T-helper 2 cell treated with Interferon-gamma antibody and Interleukin-4, amounts not matched to agents 100 ng/mL and 5 ng/mL, for 36 hours (primary cell): ENCODE results near the gene NCKAP5. TPM values are rescaled to one million over a fixed set of nuclear protein-coding genes. Genes with fewer than 3 reads are reported as not detected.

ENCODE experiments used
- intact Hi-C: fragments of 100-400 bp; cut with micrococcal nuclease; formaldehyde crosslinking; loops from one replicate; pipeline ENCODE4 v1.15.1; 2023
- total RNA-seq: library from RNA; stranded (reverse); gene quantifications from 2 replicates; pipeline ENCODE4 v1.2.3, GENCODE V29; 2022

NCKAP5 gene
- total RNA-seq, 1 donor from 2014 or later, result not detected

DNA sequence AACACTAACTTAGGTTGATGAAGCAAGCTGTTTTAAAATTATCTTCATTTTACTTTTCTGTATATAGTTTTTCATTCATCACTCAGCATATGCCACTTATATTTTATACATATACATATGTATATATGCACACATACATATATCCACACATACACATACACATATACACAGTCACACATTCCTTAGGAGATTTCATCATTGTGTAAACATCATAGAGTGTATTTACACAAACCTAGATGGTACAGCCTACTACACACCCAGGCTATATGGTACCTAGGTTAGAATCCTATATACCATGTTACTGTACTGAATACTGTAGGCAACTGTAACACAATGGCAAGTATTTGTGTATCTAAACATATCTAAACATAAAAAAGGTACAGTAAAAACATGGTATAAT is 602.8 kb downstream of the NCKAP5 start:
- intact Hi-C loops, result no loop called here

DNA sequence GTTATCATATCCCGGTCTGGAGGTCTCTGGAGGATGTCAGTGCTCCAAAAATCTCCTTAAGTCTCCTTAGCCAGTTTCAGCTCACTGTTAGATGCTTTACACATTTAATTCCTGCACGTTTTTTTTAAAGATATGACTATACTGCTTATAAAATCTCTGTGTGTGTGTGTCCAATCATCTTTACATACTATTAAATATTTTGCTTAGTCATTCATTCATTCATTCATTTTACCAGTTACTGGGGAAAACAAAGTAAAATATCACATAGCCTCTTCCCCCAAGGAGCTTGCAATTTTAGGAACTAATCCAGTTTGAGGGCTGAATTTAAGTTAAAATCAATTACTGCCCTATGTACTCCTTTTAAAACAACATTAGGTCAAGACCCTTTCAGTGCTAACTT is 605.1 kb downstream of the NCKAP5 start:
- intact Hi-C loops, result no loop called here

DNA sequence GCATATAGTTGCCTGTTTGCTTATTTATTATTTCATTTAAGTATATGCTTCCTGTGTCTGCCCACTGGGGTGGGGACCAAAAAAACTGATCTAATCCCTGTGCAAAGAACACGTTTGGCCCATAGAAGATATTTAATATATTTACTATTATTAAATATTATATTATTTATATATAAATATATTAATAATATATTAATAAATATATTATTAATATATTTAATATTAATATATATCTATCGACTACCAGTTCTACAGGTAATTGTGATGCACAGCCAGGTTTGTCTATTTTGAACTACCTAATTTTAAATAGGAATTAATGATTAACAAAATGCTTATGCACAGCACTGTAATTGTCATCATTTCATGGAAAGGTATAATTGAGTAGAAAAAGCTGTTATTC is 609.4 kb downstream of the NCKAP5 start:
- intact Hi-C loops, result no loop called here

DNA sequence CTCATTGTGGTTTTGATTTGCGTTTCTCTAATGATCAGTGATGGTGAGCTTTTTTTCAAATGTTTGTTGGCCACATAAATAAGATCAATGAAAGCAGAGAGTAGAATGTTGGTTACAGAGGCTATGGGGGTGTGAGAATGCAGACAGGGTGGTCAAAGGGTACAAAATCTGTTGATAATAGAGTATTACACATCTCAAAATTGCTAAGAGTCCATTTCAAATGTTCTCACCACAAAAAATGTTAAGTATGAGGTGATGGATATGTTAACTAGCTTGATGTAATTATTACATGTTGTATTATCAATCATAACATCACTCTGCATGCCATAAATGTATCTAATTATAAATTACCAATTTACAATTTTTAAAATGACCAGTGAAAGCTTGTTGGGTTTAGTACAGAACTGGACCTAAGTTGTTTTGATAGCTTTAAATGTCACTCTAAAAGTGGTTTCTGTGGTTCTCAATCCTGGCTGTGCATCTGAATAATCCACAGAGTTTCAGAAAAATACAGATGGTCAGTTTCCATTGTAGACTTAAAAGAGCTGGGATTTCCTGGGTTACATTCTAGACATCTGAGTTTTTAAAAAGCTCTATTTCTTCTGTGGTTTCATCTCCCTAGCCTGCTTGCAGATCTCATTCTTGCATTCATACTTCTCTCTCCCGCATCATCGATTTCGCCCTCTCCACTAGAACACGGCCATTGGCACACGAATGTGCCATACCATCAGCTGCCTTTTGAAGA is 612.2 kb downstream of the NCKAP5 start:
- intact Hi-C loops, result no loop called here

DNA sequence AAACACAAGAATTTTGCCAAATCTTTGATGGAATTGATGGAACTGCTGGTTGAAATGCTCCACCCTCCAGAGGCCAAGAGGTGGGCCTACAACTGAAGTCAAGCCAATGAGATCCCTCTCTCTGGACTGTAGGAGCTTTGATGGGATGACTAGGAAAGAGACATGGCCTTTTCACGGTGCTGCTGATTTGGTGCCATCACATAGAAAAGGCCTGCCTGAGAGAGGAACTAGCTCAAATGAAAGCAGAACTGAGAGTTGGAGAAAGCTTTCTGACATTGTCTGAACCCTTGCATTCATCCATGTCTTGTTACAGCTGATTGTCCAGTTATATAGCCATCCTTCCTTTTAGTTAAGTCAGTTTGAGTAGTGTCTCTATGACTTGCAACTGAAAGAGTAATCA is 614.5 kb downstream of the NCKAP5 start:
- intact Hi-C loops, result no loop called here

DNA sequence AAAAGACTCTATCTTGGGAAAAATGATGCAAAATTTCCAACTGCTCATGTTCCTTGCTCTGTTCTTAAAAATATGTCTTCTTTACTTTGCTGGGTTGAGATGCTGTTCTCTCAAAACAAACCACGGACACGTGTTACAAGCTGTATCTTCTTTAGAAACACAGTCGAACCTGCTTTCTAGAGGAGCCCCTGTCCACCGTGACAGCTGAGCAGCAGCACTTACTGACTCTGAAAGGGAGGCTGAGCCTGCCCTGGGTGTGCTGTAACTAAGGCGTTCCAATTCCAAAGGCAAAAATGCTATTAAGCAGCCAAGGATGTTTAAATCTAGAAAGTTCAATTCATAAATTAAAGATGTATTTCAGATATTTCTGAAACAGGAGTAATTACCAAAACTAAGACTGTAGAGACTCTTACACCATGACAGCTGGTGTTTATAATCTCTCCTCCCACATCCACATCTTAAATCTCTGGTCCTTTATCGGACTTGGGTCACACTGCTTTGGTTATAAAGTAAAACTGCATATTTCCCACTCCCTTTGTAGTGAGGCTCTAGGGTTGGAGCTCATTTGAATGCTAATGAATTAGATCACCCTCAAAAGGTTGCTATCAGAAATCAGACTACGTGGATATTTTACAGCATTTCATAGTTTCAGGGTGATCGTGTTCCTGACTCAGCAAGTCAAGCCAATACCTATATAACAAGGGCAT is 617.1 kb downstream of the NCKAP5 start:
- intact Hi-C loops, result no loop called here

DNA sequence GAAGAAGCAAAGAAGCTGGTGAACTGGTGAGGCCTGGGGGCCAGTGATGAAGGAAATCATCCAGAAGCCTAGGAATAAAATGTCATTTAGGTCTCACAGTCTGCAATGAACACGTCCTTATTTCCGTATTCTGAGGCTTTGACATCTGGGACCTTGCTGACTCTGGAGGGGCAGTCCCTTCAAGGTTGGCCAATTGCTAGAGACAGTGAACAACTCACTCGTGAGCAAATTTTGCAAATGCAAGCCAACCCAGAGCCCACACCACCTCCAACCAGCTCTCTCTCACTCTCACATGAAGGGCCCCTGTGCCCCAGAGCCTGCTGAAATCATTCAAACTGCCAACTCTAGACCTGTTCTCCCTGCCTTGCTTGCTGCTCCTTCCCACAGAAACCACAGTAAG is 619.2 kb downstream of the NCKAP5 start:
- intact Hi-C loops, result no loop called here

DNA sequence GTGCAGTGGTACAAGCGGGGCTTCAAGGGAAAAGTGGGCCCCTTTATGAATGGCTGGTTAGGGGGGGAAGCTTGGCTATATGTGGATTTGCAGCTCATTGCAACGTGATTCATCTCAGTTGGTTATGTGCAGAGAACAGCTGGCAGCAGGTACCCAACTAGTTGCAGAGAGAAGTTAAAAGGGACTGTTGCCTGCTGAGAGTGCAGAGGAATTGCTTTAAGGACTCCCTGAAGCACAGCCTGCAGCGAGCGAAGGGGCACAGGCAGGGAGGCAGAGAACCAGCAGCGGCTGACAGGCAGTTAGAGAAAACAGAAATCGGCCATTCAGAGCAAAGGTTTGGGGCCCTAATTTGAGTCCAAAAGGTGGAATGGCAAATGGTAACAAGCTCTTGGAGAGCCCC is 620.1 kb downstream of the NCKAP5 start:
- intact Hi-C loops, result no loop called here

DNA sequence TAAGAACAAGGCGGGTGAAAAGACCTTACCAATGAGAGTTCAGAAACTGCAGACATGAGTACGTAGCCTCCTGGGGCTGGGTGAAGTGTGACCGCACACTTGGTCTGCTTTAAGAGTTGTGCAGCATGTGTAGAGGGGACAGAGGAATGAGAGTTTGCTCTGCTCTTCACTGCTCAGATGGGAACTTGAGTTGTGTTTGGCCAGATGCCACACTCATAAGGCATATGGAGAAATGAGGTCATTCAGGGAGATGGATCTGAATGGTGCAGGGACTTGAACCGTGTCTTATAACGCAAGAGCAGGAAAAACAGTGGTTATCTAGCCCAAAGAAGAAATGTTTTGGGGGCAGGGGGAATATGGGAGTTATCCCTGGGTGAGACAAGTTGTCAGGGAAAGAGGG is 624.4 kb downstream of the NCKAP5 start:
- intact Hi-C loops, result no loop called here

DNA sequence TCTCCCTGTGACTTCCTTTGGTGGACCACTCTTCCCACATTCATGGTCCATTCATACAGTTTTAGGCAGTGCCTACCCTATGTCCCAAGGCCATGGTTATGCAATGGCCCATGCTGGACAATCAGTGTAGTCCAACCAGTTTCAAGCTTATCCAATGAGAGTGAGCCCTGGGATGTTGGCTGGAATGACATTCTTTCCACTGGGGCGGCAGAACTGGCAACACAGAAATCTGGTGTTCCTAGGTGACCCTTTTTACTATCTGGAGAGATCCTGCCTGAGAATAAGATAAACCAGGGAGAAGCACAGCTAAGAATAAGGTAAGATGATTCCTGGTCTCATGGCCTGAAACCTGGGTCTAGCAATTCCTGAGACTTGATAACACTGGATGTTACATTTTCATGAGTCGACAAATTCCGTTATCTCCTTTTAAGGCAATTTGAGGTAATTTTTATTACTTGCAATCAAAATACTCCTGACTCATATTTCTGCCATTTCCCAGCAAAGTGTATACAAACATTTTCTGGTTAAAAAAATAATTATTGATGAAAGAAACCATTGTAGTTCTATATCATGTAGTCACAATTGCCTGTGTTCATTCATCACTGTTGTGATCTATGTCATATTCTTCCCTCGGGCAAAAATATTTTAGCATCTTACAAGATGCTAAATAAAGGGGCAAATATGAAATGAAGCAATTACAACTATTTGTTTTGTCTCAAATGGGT is 626.8 kb downstream of the NCKAP5 start:
- intact Hi-C loops, result no loop called here

DNA sequence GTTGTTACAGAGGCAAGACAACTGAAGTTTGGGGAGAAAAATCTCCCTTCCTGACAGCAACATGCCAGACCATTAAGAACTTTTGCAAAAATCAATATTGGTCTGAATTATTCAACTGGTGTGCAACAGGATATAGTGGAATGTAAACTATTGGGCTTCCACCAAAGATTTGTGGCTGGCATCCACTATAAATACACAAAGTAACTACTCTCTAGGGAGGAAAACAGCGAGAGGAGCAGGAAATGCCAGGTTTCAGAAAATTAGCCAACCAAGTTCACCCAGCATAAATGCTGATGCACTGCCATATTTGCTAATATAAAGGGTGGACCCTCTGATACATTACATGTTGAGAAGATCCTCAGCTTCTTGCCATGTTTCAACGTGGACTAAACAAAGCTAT is 630.6 kb downstream of the NCKAP5 start:
- intact Hi-C loops, result no loop called here

DNA sequence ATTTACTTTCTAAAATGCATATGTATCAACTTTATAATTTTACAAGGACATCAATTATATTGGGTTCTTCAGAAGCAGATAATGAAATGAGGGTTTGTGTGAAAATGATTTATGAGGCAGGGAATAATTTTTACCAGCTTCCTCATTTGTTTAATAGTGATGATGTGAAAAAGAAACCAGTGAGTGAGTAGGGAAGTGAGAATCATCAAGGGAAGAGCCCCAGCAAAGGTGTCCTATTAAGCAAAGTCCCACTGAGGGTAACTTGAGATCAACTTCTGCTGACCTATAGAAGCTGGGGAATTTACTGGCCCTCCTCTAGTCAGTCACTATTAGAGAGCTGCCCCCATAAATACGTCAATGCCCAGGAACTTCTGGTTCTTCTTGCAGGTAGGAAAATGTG is 631.5 kb downstream of the NCKAP5 start:
- intact Hi-C loops, result no loop called here

DNA sequence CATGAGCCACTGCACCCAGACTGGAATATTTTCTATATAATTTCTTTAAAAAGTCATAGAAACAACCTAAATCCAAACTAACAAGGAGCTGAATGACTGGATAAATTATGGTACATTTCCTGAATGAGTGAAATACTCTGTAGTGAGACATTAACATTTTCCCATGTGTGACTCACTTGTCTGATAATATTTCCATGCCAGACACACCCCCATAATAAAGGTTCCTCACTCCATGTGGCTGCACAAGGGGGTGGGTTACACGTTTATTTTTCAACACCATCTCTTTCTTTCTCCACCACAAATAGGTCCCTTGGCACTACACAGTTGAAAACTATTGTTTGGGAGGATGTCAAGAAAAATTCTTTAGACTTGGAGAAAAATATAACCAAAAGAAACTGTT is 632.0 kb downstream of the NCKAP5 start:
- intact Hi-C loops, result no loop called here

DNA sequence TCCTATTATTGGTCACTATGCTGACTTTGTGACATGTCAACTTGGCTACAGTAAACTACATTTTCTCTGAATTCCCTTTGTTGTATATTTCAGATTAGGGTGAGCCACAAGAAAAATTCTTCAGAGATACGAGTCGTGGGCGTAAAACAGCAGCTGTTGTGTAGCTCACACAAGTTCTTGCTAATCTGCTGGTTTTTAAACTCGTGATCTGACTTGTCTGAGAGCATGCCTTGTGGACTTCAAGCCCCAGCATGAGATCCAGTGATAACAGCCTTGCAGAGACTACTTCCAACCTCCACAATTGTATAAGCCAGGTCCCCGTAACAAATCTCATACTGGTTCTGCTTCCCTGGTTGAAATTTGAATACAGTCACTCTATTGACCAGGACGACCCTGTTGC is 638.5 kb downstream of the NCKAP5 start:
- intact Hi-C loops, result no loop called here

DNA sequence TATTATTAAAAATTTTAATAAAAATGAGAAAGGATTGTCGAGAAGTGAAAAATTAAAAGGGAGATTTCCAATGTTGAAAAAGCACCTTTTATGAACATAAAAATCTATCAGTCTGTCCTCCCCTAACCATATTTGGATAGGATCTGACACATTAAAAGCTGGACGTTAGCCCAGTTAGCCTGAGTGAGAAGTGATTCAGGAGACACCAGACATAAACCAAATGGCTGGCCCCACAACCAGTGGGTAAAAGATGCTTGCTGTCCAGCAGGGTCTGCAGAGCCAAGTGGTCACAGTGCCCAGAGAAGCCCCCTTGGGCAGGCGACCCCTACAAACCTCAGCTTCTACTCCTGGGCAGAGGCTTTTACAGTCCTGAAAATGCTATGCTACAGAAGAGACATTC is 644.5 kb downstream of the NCKAP5 start:
- intact Hi-C loops, result no loop called here

DNA sequence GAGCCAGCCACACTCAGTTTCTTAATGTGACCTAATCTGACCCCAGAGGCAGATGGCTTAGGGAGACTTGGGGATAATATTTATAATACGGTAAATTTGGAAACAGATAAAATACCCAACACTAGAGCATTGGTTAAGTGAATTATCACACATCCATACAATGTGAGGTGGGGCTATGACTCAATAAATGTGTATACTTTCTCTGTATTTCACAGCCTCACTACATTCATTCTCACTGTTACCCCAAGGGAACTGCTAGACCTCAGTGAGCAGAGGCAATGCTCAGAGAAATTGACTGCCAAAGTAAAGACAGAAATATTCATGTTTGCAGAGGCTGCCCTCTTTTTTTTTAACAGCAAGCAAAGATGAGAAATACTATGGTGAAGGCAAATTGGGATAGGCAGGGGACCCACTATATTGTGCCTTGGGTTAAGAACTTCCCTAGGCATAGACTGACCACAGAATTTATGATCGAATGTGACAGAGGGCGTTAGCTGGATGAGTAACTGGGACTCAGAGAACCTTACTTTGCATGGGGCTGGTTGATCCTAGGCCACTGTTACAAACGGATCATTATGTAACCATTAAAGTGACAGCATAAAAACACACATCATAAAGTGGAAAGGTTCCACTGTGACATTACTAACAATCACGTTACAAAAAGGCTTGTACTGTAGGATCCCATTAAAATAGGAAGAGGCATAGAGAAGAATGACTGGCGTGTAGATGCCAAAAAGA is 652.3 kb downstream of the NCKAP5 start:
- intact Hi-C loops, result no loop called here

DNA sequence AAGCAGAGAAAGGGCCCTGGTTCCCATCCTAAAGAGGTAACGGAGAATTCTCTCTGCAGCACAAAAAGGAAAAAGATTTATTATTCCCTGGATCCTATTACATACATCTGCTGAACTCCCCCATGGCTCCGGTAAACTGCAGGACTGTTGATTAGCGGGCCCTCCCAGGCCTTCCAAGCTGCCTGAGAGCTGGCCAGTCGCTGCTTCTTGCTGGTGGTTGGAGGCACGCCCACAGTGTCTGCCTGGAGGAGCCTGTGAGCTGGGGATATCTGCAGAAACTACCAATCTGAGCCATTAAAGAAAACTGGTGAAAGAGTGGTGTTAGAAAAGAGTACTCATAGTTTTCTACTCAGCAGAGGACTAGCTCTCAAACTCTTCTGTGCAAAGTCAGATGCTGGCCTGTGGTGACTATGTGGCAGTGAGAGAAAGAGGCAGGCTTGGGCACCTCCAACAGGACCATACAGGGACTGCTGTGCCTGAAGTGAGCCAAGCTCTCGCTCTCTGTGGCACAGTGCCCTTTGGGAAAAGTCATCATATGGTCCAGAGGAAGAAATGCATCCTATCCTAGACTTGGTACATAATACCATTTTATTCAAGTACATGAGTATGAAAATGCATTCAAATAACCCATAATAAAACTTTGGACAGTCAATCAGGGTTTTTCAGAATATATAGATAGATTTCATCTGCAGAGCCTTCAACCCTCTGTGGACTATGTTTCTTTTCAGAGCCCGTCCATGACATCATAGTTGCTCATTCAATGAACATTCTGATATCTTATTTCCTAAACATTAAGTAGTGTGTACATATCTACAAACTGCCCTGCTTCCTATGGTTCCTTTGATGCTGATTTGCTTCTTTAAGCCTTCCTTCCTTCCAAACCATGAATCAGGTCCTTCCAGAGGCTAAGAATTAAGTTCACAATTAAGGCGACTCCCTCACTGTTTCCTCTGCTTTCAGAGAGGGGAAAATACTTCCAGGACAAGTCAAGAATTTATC is 656.2 kb downstream of the NCKAP5 start:
- intact Hi-C loops, result no loop called here

DNA sequence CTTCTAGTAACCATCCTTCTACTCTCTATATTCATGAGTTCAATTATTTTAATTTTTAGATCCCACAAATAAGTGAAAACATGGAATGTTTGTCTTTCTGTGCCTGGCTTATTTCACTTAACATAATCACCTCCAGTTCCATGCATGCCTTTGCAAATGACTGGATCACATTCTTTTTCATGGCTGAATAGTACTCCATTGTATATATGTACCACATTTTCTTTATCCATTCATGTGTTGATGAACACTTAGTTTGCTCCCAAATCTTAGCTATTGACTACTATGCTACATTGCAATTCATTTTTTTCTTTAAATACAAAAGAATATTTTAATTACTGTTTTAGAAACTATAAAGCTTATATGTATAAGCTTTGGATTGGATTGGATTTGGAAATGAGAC is 657.8 kb downstream of the NCKAP5 start:
- intact Hi-C loops, result no loop called here

DNA sequence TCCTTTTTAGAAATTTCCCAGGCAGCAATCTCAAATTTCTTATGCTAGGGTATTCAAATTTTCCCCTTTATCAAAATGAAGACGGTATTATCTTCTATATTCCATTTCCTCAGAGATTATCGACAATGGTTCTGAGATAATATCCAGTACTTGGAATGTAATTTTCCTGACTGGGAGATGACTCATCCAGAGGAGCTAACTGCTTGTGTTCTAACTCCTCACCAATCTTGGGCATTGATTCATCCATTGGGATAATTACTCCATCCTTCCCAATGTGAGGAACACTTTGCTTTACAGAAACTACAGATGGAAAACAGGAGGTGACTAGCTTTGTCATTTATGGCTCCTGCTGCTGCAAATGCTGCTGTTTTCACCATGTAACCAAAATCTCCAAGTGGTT is 658.8 kb downstream of the NCKAP5 start:
- intact Hi-C loops, result no loop called here

DNA sequence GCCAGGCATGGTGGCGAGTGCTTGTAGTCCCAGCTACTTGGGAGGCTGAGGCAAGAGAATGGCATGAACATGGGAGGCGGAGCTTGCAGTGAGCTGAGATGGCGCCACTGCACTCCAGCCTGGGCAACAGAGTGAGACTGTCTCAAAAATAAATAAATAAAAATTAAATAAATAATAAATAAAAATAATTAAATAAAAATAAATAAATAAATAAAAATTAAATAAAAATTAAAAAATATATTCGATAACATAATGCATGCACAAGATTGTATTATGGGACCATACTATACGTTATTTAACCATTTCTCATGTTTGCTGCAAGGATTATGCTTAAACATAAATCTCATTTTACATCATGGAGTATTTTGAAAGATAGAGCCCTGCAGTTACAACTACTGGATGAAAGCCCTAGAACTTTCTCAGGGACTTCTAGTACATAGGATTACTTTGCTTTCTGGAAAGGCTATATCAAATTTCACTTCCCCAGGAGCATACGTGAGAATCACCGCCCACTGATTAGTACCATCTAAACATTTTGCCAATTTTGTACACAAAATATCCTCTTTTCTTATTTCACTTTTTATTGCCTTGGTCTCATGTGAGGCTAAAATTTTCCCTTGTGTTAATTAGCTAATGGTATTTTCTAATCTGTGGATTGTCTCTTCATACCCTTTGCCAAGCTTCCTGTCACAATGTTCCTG is 664.0 kb downstream of the NCKAP5 start:
- intact Hi-C loops, result no loop called here
